Measurements from ENCODE around the gene ANKRD31. TPM values are rescaled to one million over a fixed set of nuclear protein-coding genes. Genes with fewer than 3 reads are reported as not detected.

The ANKRD31 gene
- total RNA-seq, 1 donor from 2014 or later = not detected

DNA sequence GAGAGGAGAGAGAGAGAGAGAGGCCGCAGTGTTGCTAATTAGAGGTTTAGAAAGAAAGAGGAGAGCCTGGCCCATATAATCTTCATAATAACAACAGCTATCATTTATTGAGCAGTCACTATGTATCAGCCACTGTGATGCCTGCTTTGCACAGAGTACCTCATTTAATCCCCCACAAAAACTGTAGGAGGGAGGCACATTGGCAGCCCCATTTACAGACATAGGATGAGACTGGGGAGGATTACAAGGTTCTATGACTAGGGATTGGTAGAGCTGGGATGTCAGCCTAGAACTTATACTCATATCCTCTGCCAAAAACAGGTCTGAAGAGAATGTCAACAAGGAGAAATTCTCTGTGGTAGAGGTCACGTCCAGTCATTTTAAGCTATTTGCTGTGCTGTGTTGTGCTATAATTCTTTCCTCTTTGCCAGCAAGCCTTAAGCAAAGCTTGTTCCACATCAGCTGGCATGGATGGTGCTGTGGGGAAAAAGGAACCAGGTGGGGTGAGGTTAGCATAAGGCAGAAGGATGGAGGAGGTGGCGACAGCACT lies 177.6 kb downstream of the ANKRD31 start:
- no peak for DNase-seq

DNA sequence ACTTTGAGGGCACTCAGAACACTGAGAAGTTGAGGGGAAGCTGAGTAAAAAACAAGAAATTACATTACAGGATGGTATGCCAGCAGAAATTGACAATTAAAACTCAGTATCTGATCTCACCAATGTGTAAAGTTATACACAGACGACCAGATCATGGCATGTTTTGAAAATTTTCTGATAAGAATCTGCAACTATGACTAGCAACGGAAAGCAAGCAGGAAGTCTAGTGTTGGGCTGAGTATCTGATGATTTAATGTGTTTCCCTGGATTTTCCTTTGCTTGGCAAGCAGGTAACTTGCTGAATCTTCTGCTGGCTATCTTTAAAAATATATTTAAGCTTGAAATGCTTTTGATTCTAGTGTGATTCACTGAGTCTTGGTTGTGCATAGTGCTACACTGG lies 179.1 kb downstream of the ANKRD31 start:
- DNase-seq = peak; percentile 39

DNA sequence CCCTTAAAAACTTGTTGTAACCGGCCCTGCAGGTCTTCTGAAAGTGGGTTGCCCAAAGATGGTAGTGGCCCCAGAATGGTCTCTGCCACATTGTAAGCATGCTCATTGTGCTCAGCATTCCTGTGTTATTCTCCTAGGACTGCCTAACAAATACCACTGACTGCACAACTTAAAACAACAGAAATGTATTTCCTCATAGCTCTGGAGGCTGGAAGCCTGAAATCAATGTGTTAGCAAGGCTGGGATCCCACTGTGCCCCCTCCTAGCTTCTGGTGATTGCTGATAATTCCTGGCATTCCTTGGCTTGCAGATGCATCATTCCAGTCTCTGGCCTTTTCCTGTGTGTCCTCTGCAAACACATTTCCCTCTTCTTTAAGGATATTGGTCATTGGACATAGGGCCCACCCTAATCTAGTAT lies 180.9 kb downstream of the ANKRD31 start:
- DNase-seq = peak; percentile 9

DNA sequence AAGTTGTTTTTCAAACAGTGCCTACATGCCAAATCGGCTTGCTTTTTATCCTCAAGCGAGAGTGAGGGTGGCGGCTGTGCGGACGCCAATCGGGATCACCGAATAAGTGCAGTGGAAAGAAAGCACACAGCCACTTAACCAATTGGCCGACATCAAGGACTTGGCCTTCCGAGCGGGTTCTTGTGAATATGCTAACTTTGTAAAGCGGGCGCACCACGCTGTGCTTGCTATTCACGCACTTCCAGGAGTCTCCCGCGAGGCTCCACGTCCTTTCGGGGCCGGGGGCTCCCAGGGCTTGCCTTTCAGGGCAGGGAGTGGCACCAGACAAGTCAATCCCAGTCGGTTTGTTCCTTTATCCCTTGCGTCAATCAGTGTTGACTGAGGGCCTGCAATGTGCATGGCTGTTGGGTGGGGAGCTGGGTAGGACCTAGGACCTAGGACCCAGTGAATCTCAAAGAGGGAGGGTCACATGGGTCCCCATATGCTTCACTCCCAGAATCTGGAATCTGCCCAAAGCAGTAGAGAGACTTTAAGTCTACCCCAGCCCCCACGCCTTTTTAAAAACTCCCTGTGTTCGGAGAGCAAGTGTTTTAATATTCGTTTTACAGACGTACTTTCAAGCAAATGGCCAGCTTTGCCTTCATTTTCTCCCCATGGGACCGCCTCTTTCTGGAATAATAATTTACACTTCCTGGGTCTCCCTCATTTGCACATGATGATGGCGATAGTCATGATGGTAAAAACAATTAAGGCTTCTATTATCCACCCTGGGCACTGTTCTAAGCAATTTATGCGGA lies 182.3 kb downstream of the ANKRD31 start:
- peak; percentile 48 for DNase-seq

DNA sequence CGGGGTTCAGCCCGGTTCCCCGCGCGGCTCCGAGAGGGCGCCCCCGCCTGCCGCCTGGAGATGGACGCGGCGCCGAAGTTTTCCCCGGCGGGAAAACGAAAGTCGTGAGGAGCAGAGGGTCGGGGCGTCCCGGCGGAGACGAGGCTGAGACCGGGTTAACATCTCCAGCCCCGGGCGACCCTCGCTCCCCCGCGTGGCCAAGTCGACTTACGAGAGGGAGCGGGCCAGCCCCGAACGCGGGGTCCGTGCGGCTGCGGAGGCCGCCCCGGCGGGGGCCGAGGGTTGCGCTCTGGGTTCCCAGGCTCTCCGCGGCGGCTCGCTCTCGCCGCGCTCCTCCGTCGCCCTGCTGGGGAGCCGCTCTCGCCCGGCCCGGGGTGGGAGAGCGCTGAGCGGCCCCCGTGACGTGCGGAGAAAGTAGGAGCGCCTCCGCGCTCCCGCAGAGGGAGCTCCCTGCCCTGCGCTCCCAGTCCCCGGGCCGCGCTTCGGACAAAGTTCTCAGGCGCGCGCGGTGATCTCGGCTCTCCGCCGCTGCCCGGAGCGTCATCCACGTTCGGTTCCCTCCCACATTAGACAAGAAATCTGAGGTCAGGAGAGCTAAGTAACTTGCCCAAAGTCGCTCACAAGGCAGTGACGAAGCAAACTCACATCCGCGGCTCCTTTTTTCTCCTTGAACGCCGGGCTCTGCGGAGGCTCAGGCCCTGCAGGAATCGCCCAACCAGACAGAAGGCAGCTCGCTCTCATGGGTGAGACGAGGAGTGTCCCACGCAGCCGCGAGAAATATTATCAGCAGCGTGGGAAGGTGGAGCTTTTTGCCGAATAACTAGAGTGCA lies 183.2 kb downstream of the ANKRD31 start:
- peak; percentile 75 for DNase-seq

DNA sequence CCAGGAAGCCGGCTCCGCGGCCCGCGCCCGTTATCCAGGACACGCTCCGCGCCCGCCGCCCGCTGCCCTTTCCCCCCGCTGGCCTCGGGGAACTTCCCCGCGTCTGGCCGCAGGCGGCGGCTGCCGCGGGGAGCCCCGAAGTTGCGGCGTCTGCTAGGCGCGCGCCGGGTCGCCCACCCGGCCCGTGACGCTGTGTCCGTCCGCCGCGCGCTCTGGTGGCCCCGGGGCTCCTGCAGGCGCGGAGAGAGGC lies 183.7 kb downstream of the ANKRD31 start:
- DNase-seq = no peak

DNA sequence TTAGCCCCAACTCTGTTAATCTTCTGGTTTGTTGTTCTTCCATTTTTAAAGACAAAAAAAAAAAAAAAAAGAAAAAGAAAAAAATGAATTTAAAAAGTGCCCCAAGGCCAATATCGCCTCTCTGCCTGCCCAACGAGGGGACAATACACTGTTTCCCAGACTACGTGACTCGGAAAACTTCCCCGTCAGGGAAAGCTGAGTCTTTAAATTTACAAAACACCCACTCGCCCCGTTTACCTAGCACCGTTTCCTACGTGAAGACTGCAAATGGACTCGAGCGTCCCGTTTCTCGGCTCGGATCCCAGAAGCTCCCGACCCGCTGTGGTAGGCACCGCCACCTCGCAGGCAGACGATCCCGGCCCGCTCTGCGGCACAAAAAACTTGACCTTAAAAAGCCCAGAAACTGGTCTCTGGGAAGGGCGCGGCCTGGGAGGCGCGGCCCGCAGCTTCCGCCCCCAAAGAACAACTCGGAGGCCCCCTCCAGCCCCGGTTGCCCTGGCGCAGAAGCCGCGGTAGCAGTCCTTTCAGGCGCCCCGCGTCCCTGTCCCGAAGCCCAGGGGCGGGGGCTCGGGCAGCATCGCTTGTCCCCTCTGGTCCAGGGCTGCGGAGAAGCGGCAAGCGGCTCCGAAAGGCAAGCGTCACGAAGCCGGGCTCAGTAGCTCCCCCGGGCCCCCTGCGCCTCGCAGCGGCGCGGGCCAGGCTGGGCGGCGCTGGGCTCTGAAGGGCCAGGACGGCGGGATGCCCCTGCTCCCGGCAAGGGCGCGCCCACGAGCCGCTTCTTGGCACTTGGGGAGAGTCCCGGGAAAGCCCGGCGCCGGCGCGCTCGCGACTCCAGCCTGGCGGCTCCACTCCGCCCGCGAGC lies 184.3 kb downstream of the ANKRD31 start, which contains the start of gene GCNT4:
GCNT4 (minus strand) TSS at position 367 of the 862 bp plus-strand sequence. CDS start 22,521 bp downstream, outside the sequence.
- peak; percentile 47 for DNase-seq

DNA sequence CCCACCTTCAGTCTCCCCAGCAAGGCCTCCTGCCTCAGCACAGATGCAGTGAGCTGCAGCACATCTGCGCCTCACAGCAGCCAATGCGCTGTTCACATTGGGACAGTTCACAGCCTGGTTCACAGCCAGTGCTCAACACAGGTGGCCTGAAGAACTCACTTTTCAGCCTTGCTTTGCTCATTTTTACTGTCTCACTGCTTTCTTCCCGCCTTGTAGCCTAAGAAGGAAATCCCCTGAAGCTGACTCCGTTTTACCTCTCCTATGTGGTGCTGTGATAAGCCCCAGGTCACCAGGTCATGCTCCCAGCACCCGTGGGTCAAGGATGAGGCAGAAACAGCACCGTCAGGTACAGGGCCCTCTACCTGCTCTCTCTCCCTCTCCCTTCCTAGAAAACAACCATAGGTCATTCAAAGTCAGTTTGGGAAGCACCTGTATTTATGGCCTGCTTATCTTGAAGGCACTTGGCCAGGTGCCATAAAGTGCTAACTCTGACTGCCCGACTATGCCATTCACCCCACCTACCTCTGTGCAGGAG lies 185.4 kb downstream of the ANKRD31 start:
- peak; percentile 13 for DNase-seq

DNA sequence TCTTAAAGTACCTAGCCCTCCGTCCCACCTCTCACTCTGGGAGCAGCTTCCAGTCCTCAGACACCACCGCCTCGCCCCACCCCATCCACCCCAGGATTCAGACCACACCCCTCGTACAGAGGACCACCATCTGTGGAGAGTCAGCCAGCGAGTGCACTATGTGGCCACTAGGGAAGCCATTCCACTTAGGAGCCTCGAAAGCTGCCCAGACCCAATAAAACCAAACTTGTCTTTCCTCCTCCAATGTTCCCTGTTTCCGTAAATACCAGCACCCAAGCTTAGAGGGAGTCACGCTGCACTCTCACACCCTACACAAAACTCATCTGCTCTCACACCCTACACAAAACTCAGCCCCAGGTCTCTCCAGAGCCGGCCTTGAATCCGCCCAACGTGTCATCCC lies 186.3 kb downstream of the ANKRD31 start:
- peak; percentile 43 for DNase-seq

DNA sequence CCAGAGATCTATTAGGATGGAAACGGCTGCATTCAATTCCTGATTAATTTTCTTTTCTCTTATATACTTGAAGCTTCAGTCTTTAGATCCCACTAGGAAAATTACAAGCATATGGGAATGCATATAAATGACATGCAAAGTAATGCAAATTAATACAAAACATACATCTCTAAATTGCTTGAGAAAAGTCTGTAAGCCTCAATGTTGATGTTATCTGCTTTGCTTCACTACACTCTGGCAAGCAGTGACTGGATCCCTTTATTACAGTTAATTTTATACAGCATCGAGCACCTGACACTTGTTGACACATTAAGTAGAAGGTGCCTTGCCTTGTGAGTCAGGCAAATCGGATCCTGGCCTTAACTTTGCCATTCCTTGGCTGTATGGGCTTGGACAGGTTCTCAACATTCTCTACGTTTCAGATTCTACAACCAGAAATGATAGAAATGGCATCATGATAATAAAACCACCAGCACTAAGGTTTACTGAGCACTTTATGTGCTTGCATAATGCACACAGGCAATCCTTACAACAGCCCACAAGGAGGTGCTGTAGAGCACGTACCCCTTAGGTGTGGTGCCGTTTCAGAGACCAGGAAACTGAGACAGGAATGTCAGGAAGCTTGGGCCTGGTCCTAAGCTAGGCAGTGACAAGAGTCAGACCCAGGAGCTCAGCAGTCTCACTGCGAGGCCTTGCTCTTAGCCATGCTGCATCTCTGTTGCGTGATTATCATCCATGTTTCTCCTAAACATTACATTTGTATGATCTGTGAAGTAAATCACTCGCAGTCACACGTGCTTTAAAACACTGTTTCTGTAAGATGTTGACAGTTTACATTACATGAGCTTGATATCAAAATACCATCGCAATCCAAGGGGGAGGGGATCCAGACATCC lies 187.0 kb downstream of the ANKRD31 start:
- DNase-seq = peak; percentile 84

DNA sequence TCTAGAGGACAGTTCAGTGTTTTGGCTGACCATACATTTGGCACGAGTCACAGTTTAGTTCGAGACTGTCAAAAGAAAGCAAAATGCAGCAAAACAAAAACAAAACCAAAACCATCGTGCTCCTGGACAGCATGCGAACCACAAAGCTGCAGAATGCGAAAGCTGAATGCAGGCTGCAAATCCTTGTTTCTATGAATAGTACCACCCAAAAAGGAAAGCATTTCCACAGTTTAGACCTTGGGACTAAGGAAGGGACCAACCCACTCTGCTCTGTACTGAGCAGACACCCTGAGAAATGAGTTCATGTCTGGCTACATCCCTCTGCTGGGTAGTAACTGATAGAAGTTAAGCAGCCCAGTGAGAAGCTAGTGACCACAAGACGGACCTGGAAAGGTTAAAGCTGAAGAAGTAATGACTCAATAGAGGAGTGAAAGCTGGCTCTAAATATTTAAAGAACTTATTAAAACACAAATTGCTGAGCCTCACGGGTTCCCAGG lies 188.2 kb downstream of the ANKRD31 start:
- DNase-seq = no peak

DNA sequence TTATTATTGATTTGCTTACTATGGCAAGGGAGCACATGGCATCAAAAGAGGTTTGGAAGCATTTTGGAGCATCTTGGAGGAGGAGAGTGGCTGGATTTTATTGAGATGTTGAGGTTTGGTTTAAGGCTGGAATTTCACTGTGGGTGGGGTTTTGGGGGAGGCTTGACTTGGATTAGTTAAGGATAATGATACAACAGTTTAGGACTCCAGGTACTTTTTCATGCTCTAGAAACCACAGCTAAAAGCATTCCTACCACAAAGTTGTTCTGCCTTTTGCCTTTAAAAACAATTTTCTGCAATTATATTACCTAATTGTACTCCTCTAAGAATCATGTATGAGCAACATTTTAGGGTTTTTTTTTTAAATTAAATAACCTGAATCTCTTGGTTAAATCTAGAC lies 189.3 kb downstream of the ANKRD31 start:
- DNase-seq = no peak

DNA sequence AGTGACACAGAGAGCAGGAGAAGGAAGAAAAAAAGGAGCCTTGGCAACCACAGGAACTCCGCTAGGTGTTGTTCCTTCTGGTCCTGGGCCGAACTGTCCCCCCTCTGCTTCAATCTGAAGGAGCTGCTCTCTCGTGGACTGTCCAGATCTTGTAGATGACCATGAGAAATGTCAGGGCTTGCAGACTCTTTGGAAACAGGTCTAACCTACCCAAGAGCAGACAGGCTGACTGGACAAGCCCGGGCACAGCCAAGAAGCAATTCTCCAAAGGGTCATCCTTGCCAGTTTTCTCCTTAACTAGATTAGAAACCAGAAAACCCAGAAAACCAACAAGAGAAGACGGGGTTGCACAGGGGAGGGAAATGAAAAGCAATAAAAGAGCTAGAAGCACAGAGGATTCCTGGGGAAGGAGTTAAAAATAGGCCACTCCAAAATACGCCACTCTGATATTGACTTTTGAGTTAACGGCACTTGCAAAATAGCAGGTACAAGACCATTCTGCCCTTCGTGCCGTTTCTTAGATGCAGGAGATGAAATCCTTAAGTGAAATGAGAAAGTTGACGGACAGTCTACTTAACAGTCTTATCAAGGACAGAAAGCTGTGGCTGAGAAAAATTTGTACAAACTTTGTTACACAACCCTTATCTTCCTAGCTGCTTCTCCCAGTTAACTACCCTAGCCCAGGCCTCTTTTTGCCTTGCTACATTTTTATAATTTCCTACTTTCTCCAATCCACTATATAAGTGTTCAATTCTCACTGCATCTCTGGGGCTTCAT lies 190.1 kb downstream of the ANKRD31 start:
- DNase-seq = no peak

DNA sequence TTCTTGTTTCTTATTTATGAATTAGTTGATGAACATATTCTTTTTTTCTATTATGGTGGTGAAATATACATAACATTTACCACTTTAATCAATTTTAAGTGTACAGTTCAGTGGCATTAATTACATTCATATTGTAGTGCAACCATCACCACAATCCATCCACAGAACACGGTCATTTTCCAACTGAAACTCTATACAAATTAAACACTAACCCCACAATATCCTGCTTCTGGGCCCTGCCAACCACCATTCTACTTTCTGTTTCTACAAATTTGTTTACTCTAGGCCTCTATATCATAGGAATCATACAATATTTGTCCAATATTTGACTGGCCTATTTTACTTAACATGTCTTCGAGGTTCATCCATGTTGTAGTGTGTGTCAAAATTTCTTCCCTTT lies 191.6 kb downstream of the ANKRD31 start:
- DNase-seq = no peak

DNA sequence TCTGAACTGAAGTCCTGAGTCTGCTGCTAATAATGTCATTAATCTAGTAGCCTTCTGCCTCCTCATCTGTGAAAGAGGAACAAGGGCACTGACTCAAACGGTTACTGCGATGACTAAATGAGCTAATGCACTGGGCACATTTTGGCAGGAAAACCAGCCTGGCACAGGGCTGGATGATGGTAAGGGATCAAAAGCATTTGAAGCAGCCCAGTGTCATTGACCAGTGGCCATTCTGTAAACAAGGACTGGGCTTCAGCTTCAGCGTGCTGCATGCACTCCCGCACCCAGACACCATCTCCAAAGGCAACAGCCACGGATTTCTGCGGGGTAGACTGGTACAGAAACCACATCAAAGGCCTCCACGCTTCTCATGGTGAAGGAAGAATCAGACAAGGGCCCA lies 192.3 kb downstream of the ANKRD31 start:
- DNase-seq = no peak

DNA sequence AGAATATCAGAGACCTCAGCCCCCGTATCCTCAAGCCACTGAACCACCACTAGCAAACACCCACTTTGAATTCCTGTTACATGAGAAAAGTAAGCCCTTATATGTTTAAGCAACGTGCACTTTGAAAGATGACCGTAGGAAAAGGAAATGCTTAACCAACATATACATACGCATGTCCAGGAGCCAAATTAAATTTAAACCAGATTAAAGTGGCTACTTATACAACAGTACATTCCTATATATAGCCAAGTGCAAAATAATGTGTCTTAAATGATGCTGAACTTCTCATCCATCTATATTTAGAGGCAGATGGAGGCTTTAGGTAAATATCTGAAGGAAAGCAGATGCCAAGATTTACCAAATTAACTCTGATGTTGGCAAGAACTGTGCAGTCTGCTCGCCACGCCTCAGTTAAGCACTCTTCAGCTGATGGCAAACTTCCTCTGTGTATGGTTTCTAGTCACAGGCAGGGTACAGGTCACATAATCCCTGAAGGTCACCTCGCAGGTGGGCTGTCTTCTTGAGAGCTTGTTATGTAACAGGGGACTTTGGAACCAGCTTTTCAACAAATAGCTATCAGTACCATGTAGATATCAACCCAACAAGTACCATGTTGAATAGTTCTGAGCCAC lies 192.9 kb downstream of the ANKRD31 start:
- no peak for DNase-seq

DNA sequence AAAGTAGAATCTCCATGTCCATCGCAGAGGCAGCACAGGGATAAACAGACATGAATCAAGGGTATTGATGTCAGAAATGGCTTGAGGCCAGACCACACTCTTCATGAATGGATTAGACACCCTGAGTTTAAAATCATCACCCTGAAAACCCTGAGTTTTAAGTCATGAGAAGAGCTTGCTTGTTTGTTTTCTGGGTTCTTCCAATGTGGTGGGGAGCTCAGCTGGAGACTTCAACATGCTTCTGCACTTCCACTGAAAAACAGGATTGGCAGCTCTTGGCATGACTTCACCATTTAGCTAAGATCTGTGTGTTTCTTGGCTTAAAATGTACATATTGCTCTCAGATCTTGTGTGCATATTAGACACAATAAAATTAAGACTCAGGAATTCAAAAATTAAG lies 194.2 kb downstream of the ANKRD31 start:
- DNase-seq = no peak

DNA sequence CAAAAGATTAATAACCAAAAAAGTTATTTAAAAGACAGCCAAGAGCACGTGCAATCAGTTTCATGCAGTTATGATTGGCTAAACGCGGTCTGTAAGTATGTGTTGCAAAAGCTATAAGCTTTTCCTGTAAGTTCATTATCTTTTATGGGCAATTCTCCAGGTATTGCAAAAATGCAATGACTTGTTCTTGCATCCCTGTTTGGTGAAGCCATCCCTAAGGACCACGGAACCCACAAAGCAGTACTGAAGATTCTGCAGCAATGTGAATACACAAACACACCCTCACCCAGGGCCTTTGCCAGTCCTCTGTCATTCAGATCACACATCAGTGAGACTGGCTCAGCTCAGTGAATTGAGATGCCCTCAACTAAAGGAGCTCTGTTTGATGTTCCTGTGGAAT lies 195.7 kb downstream of the ANKRD31 start:
- no peak for DNase-seq

DNA sequence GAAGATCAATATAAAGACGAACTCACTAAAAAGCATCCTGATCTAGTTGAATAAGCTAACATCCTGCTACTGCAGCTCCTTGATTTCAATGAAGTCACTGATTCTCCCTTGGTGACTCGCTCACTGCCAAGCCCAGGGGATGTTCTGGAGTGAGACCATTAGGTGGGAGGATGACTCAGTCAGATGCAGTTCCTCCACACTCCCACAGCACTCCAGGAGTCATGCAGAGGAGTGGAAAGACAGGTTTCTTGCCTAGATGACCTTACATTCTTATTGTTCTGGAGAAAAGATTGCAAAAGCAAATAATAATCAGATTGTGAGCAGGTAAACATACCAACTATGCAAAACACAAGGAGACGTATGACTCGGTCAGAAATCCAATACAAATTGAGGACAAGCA lies 199.6 kb downstream of the ANKRD31 start:
- peak; percentile 32 for DNase-seq

All from dermis blood vessel endothelial cell (primary cell).